Stimulated activated CD4-positive, alpha-beta T cell treated with anti-CD3 and anti-CD28 coated beads, Interleukin-2, amount 100 ng/mL, for 24 hours (primary cell): ENCODE measurements around the gene CACNA1E.

ENCODE experiments used
- DNase-seq, 2 donors: peaks; one replicate each; pipeline ENCODE4 v3.0.0-alpha.2; 2020

CACNA1E gene

GRCh38 chr1:181645171-181645570, 161.9 kb downstream of the CACNA1E start:
- DNase-seq: no peak

GRCh38 chr1:181646710-181647109, 163.4 kb downstream of the CACNA1E start:
- no peak for DNase-seq

- no peak for DNase-seq
These were observed 164.2 kb downstream of the CACNA1E start for GRCh38 chr1:181647314-181648035.

- DNase-seq: no peak
These were observed 168.0 kb downstream of the CACNA1E start for GRCh38 chr1:181651276-181651675.

- no peak for DNase-seq
These were observed 172.4 kb downstream of the CACNA1E start for GRCh38 chr1:181655756-181656155.

GRCh38 chr1:181656491-181656890, 173.2 kb downstream of the CACNA1E start:
- DNase-seq: no peak

GRCh38 chr1:181658581-181658980, 175.3 kb downstream of the CACNA1E start:
- DNase-seq: no peak

GRCh38 chr1:181659321-181659957, 176.1 kb downstream of the CACNA1E start:
- DNase-seq: no peak

- no peak for DNase-seq
These were observed 177.3 kb downstream of the CACNA1E start for GRCh38 chr1:181660621-181661020.

GRCh38 chr1:181661569-181661968, 178.3 kb downstream of the CACNA1E start:
- DNase-seq: no peak

GRCh38 chr1:181662606-181663005, 179.3 kb downstream of the CACNA1E start:
- DNase-seq: no peak

- DNase-seq: no peak
These were observed 181.2 kb downstream of the CACNA1E start for GRCh38 chr1:181664543-181664942.

- DNase-seq: no peak
These were observed 185.9 kb downstream of the CACNA1E start for GRCh38 chr1:181669246-181669645.

- no peak for DNase-seq
These were observed 191.3 kb downstream of the CACNA1E start for GRCh38 chr1:181674617-181675016.

GRCh38 chr1:181675091-181675917, 192.0 kb downstream of the CACNA1E start:
- no peak for DNase-seq

GRCh38 chr1:181675918-181676190, 192.5 kb downstream of the CACNA1E start:
- no peak for DNase-seq

- DNase-seq: peak in 1 of 2 donors; percentile 10
These were observed 193.0 kb downstream of the CACNA1E start for GRCh38 chr1:181676269-181676668.

- no peak for DNase-seq
These were observed 197.0 kb downstream of the CACNA1E start for GRCh38 chr1:181680332-181680731.

GRCh38 chr1:181680871-181681270, 197.6 kb downstream of the CACNA1E start:
- DNase-seq: no peak

GRCh38 chr1:181685211-181685610, 201.9 kb downstream of the CACNA1E start:
- no peak for DNase-seq

- no peak for DNase-seq
These were observed 218.6 kb downstream of the CACNA1E start for GRCh38 chr1:181701891-181702290.

GRCh38 chr1:181704546-181704945, 221.2 kb downstream of the CACNA1E start:
- no peak for DNase-seq

GRCh38 chr1:181711820-181712219, 228.5 kb downstream of the CACNA1E start:
- no peak for DNase-seq

GRCh38 chr1:181712711-181713110, 229.4 kb downstream of the CACNA1E start:
- no peak for DNase-seq
